Measurements from ENCODE around the gene DPYSL5.

DNA sequence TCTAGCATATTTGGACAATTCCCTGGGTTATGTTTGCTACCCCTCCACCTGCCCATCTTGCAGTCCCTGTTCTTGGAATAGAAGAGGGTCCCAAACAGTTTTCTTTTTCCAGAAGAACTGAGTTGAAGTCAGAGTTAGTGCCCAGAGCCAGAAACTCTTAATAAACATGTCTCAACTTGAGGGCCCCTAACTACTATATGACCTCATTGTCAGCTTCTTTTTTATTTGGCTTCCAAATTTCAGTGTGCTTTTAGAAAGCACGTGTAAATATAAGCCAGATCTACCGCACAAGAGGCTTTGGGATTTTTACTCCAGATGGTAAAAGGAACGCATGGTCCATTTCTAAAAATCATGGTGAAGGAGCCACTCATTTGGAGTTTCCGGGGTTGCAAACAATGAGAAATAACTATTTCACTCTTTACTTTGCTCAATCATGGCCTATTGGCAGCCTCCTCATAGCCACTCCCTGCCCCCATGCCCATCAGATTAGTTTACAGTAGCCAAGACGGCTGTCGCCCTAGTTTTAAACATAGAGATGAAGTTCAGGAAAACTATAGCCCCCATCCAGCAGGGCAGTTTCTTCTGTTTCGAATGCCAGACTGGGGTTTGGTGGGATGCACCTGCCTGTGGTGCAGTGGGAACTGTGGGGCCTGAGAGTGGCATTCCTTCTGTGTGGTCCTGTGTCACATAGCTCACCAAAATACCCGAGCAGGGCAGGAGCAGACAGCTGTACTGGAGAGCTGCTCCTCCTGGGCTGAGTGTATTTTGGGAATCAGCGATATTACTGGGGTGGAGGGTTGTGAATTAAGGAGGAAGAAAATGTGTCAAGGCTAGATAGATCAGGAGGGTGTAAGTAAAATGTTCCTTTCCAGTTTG, 124.2 kb downstream of the DPYSL5 start:
- TF ChIP-seq ESRRA (IDR thresholded peaks at IDR 0.05; ENCODE audit: borderline replicate concordance, low read length): no peak
- no peak for TF ChIP-seq MYC (IDR thresholded peaks at IDR 0.05; ENCODE audit: borderline replicate concordance, low read length)
- TF ChIP-seq, protein P1, sequence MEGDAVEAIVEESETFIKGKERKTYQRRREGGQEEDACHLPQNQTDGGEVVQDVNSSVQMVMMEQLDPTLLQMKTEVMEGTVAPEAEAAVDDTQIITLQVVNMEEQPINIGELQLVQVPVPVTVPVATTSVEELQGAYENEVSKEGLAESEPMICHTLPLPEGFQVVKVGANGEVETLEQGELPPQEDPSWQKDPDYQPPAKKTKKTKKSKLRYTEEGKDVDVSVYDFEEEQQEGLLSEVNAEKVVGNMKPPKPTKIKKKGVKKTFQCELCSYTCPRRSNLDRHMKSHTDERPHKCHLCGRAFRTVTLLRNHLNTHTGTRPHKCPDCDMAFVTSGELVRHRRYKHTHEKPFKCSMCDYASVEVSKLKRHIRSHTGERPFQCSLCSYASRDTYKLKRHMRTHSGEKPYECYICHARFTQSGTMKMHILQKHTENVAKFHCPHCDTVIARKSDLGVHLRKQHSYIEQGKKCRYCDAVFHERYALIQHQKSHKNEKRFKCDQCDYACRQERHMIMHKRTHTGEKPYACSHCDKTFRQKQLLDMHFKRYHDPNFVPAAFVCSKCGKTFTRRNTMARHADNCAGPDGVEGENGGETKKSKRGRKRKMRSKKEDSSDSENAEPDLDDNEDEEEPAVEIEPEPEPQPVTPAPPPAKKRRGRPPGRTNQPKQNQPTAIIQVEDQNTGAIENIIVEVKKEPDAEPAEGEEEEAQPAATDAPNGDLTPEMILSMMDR (IDR thresholded peaks at IDR 0.05): no peak
- TF ChIP-seq JUN (IDR thresholded peaks at IDR 0.05): no peak
- no peak for TF ChIP-seq POLR2AphosphoS2 (conservative IDR thresholded peaks at IDR 0.05; ENCODE audit: low read length)
- no peak for TF ChIP-seq ZC3H11A (IDR thresholded peaks at IDR 0.05)
- TF ChIP-seq CEBPB (IDR thresholded peaks at IDR 0.05): no peak
- no peak for TF ChIP-seq POLR2A (IDR thresholded peaks at IDR 0.05; ENCODE audit: low read length)

All from A549 (cell line).